ENCODE measurements around the gene CACNA1A. TPM values are rescaled to one million over a fixed set of nuclear protein-coding genes. Genes with fewer than 3 reads are reported as not detected.

Gene CACNA1A
- total and polyA plus RNA-seq, 3 donors from 2014 or later: 9.7 to 22.5 (median 21.8) TPM

GRCh38 chr19:13347367-13347766, 158.9 kb downstream of the CACNA1A start:
- Histone ChIP-seq H3K4me1 (no peaks in the 10 kb centered on the region), H3K36me3 (ENCODE audit: low read depth, missing control alignments) (no peaks in the 10 kb centered on the region), H3K9me3 (no peaks in the 10 kb centered on the region), H3K4me3 (no peak overlapping the region), H3K27me3 (no peaks in the 10 kb centered on the region), H3K27ac (no peak overlapping the region)
- DNase-seq: no peak
- 61 to 70% methylated on average over 12 of the region's 12 CpGs for WGBS, 2 donors
- no peak for TF ChIP-seq POLR2A (IDR thresholded peaks at IDR 0.05)
- TF ChIP-seq, protein P1, sequence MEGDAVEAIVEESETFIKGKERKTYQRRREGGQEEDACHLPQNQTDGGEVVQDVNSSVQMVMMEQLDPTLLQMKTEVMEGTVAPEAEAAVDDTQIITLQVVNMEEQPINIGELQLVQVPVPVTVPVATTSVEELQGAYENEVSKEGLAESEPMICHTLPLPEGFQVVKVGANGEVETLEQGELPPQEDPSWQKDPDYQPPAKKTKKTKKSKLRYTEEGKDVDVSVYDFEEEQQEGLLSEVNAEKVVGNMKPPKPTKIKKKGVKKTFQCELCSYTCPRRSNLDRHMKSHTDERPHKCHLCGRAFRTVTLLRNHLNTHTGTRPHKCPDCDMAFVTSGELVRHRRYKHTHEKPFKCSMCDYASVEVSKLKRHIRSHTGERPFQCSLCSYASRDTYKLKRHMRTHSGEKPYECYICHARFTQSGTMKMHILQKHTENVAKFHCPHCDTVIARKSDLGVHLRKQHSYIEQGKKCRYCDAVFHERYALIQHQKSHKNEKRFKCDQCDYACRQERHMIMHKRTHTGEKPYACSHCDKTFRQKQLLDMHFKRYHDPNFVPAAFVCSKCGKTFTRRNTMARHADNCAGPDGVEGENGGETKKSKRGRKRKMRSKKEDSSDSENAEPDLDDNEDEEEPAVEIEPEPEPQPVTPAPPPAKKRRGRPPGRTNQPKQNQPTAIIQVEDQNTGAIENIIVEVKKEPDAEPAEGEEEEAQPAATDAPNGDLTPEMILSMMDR (IDR thresholded peaks at IDR 0.05): no peak
- intact Hi-C loops (cut with DNase I; ENCODE audit: low total_unique reads): no loop called here

DNA sequence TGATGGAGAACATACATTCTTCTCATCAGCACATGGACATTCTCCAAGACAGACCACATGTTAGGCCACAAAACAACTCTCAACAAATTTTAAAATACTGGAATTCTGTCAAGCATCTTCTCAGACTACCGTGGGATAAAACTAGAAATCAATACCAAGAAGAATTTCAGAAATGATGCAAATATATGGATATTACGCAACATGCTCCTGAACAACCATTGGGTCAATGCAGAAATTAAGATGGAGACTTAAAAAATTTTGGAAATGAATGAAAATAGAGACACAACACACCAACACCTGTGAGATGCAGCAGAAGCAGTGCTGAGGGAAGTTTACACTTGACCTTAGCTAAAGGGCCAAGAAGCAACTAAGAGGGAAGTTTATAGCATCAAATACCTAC, 162.8 kb downstream of the CACNA1A start:
- H3K4me3 ChIP-seq: no peak overlapping the region
- TF ChIP-seq, protein P1 (IDR thresholded peaks at IDR 0.05): no peak
- TF ChIP-seq POLR2A (IDR thresholded peaks at IDR 0.05): no peak
- intact Hi-C loops (cut with DNase I; ENCODE audit: low total_unique reads): no loop called here
- WGBS, 2 donors: 63 to 88% methylated on average over 2 of the region's 2 CpGs
- no peaks in the 10 kb centered on the region for H3K9me3 ChIP-seq
- no peaks in the 10 kb centered on the region for H3K4me1 ChIP-seq
- no peaks in the 10 kb centered on the region for H3K27me3 ChIP-seq
- no peak overlapping the region for H3K27ac ChIP-seq
- no peaks in the 10 kb centered on the region for H3K36me3 ChIP-seq (ENCODE audit: low read depth, missing control alignments)
- DNase-seq: no peak

- H3K27ac ChIP-seq: no peak overlapping the region
- H3K36me3 ChIP-seq (ENCODE audit: low read depth, missing control alignments): no peaks in the 10 kb centered on the region
- TF ChIP-seq, protein P1 (IDR thresholded peaks at IDR 0.05): no peak
- no peak for TF ChIP-seq POLR2A (IDR thresholded peaks at IDR 0.05)
- H3K27me3 ChIP-seq: no peaks in the 10 kb centered on the region
- intact Hi-C loops (cut with DNase I; ENCODE audit: low total_unique reads): no loop called here
- no peaks in the 10 kb centered on the region for H3K9me3 ChIP-seq
- no peaks in the 10 kb centered on the region for H3K4me1 ChIP-seq
- H3K4me3 ChIP-seq: no peak overlapping the region
- no peak for DNase-seq
- 32 to 37% methylated on average over 2 of the region's 2 CpGs for WGBS, 2 donors
Observed at GRCh38 chr19:13342672-13343071, 163.6 kb downstream of the CACNA1A start.

DNA sequence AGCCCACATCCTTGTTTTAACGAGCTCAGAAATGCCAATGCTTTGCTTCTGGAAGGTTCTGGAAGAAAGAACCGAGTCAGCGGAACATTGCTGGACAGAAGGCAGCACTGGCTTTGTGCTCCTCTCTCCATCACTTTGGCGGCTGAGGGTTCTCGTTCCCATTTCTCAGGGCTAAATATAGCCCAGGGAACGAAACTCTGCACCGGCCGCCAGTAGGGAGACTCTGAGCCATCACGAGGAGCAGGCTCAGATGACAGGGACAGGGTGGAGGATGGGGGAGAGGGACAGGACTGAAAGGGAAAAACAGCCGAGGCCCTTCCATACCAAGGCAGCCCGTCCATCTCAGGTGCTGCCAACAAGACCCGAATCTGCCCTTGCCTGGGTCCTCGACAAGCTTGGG, 166.4 kb downstream of the CACNA1A start:
- no peak for DNase-seq
- Histone ChIP-seq H3K36me3 (ENCODE audit: low read depth, missing control alignments) (no peaks in the 10 kb centered on the region), H3K4me1 (no peaks in the 10 kb centered on the region), H3K27ac (no peak overlapping the region), H3K27me3 (no peaks in the 10 kb centered on the region), H3K4me3 (no peak overlapping the region), H3K9me3 (no peaks in the 10 kb centered on the region)
- 72 to 84% methylated on average over 12 to 13 of the region's 13 CpGs for WGBS, 2 donors
- TF ChIP-seq, protein P1 (IDR thresholded peaks at IDR 0.05): no peak
- TF ChIP-seq POLR2A (IDR thresholded peaks at IDR 0.05): no peak
- intact Hi-C loops (cut with DNase I; ENCODE audit: low total_unique reads): no loop called here

GRCh38 chr19:13337181-13337580, 169.1 kb downstream of the CACNA1A start:
- Histone ChIP-seq H3K27ac (no peak overlapping the region), H3K4me1 (no peaks in the 10 kb centered on the region), H3K9me3 (no peaks in the 10 kb centered on the region), H3K36me3 (ENCODE audit: low read depth, missing control alignments) (no peaks in the 10 kb centered on the region), H3K27me3 (no peaks in the 10 kb centered on the region), H3K4me3 (no peak overlapping the region)
- TF ChIP-seq POLR2A (IDR thresholded peaks at IDR 0.05): no peak
- TF ChIP-seq, protein P1 (IDR thresholded peaks at IDR 0.05): no peak
- 61 to 69% methylated on average over 3 of the region's 3 CpGs for WGBS, 2 donors
- intact Hi-C loops (cut with DNase I; ENCODE audit: low total_unique reads): no loop called here
- DNase-seq: no peak
